DND-41 (cell line): ENCODE measurements around the gene KLHL30.

Experiments
- CTCF ChIP-seq: IDR thresholded peaks from 2 replicates; pipeline ENCODE4 v1.5.1; 2012; ENCODE audit warnings: borderline replicate concordance, low read length, moderate library complexity, mild to moderate bottlenecking; ENCODE audit not compliant: poor library complexity, severe bottlenecking; ENCODE audit errors: extremely low read depth
- EZH2 ChIP-seq: IDR thresholded peaks from 3 replicates; pipeline ENCODE4 v1.6.1; 2012; ENCODE audit warnings: borderline replicate concordance, low read depth, mild to moderate bottlenecking, moderate library complexity, low read length, inconsistent platforms; ENCODE audit not compliant: severe bottlenecking

GRCh38 chr2:238123218-238123971 lies 15.1 kb upstream of the KLHL30 start:
- TF ChIP-seq CTCF (no peak), EZH2 (no peak)
